ENCODE data around the gene BGLAP. TPM values are rescaled to one million over a fixed set of nuclear protein-coding genes. Genes with fewer than 3 reads are reported as not detected.

BGLAP gene
- total RNA-seq, 1 experiment from 2014 or later: 2.4 TPM

DNA sequence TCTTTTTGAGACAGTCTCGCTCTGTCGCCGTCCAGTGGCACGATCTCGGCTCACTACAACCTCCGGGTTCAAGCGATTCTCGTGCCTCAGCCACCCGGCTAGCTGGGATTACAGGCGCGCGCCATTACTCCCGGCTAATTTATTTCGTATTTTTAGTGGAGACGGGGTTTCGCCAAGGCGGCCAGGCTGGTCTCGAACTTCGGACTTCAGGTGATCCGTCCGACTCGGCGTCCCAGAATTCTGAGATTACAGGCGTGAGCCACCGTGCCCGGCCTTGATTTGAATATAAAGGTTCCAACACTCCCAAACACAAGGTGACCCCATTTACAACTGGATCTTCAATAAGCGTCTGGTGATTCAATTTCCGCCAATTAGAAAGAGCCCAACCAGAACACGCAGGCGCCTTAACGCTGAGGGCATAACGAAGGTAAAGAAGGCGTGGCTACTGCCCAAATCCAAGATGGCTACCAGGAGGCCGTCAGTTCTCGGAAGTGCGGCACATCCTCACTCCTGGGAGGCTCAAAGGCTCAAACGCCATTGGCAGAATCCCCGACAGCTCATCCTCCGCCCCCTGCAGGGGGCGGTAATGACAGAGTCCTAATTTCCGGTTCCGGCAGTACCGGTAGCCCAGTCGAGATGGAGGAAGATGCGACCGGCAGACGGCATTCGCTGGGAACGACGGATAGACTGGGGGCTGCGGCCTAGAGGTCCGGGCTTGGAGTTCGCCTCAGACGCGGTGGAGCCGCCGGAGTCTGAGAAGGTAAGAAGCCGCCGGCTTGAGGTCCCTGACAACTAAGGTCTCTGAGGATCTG lies 48.3 kb upstream of the BGLAP start, which contains the start of gene SLC25A44:
Gene SLC25A44, plus strand, starts transcription at position 617 of the 812 bp plus-strand sequence. CDS start 5,744 bp downstream, outside the sequence.
- no peak within 1 kb of the TSS for H2AFZ ChIP-seq (ENCODE audit: low read length)

More for the DNA sequence above, 48.3 kb upstream of the BGLAP start, which contains the start of gene SLC25A44:
- Histone ChIP-seq H2BK12ac (ENCODE audit: insufficient read length, low read depth, low read length) (no peak within 1 kb of the TSS), H3K23ac (ENCODE audit: insufficient read length, low read depth, low read length) (no peak within 1 kb of the TSS), H3K9ac (ENCODE audit: extremely low read depth, insufficient read length, low read length) (peak within 1 kb of the TSS; percentile 68), H4K5ac (ENCODE audit: insufficient read length, low read depth, low read length) (peak within 1 kb of the TSS; percentile 34), H3K56ac (ENCODE audit: insufficient read length, low read depth, low read length) (no peak within 1 kb of the TSS), H3K79me1 (ENCODE audit: insufficient read depth, low read depth, low read length, poor library complexity, severe bottlenecking) (peaks cover 10% of the 10 kb centered on the region), H2BK5ac (ENCODE audit: insufficient read length, low read length) (peak within 1 kb of the TSS; percentile 80), H2BK120ac (ENCODE audit: low read depth, low read length, poor library complexity, severe bottlenecking) (no peak within 1 kb of the TSS), H3K27me3 (ENCODE audit: insufficient read depth, low read length) (no peaks in the 10 kb centered on the region), H3K9me3 (ENCODE audit: control insufficient read depth, low read depth, low read length) (peaks cover 5% of the 10 kb centered on the region), H2BK15ac (ENCODE audit: low read depth, low read length) (no peak within 1 kb of the TSS), H2BK20ac (ENCODE audit: low read depth, low read length, poor library complexity, severe bottlenecking) (no peak within 1 kb of the TSS), H3T11ph (ENCODE audit: low read length) (no peak within 1 kb of the TSS), H3K18ac (ENCODE audit: insufficient read length, low read depth, low read length) (peak within 1 kb of the TSS; percentile 88), H3K27ac (ENCODE audit: insufficient read length, low read depth, low read length) (peak within 1 kb of the TSS; percentile 26), H2AK5ac (ENCODE audit: insufficient read length, low read length) (no peak within 1 kb of the TSS), H3K4me2 (ENCODE audit: insufficient read depth, insufficient read length, low read length) (peak within 1 kb of the TSS; percentile 89), H3K4ac (ENCODE audit: low read depth, low read length) (peak within 1 kb of the TSS; percentile 13; the same call in 1 of the 2 replicates), H4K20me1 (ENCODE audit: control insufficient read depth, insufficient read depth, insufficient read length) (no peaks in the 10 kb centered on the region), H4K8ac (replicated peaks; ENCODE audit: insufficient read length, low read depth, low read length) (no peak within 1 kb of the TSS), H3K79me2 (ENCODE audit: insufficient read depth, low read length) (peaks cover 20% of the 10 kb centered on the region; the same call in 1 of the 2 replicates), H4K91ac (ENCODE audit: insufficient read length, low read depth, low read length) (no peak within 1 kb of the TSS), H3K23me2 (ENCODE audit: insufficient read length, low read depth, low read length, poor library complexity, severe bottlenecking) (peaks cover 11% of the 10 kb centered on the region), H3K14ac (ENCODE audit: insufficient read depth, low read length) (peak within 1 kb of the TSS; percentile 77; the same call in 1 of the 2 replicates), H3K4me1 (ENCODE audit: insufficient read depth, low read length) (peaks cover 10% of the 10 kb centered on the region; the same call in 1 of the 2 replicates)
- H3K27ac Mint-ChIP-seq: peak within 1 kb of the TSS; percentile 89 to 98 (median 97)
- peak within 1 kb of the TSS; percentile 95 to 100 for H3K4me3 Mint-ChIP-seq
- H3K27me3 Mint-ChIP-seq (ENCODE audit: low read depth): no peaks in the 10 kb centered on the region; the same call in 1 of the 2 replicates
- peaks cover 11% of the 10 kb centered on the region in 2 experiments for H3K9me3 Mint-ChIP-seq
- WGBS (ENCODE audit: extremely low coverage, insufficient read length, low lambda C conversion rate): no CpG with 5 or more reads among the region's 59 CpGs
- peak; percentile 98 for DNase-seq
- peaks cover 3 to 31% (median 21%) of the 10 kb centered on the region in 3 experiments; a peak in 6 of 7 replicates for H3K36me3 Mint-ChIP-seq (ENCODE audit: insufficient read depth in 1 of 3, low read depth in 3 of 3)
- H3K4me1 Mint-ChIP-seq: peaks cover 31 to 40% of the 10 kb centered on the region in 2 experiments
- TF ChIP-seq, protein P1, sequence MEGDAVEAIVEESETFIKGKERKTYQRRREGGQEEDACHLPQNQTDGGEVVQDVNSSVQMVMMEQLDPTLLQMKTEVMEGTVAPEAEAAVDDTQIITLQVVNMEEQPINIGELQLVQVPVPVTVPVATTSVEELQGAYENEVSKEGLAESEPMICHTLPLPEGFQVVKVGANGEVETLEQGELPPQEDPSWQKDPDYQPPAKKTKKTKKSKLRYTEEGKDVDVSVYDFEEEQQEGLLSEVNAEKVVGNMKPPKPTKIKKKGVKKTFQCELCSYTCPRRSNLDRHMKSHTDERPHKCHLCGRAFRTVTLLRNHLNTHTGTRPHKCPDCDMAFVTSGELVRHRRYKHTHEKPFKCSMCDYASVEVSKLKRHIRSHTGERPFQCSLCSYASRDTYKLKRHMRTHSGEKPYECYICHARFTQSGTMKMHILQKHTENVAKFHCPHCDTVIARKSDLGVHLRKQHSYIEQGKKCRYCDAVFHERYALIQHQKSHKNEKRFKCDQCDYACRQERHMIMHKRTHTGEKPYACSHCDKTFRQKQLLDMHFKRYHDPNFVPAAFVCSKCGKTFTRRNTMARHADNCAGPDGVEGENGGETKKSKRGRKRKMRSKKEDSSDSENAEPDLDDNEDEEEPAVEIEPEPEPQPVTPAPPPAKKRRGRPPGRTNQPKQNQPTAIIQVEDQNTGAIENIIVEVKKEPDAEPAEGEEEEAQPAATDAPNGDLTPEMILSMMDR (conservative IDR thresholded peaks at IDR 0.05): peak; percentile 60

Measured in H9 (cell line).